ENCODE results near the gene ADAP1.

GRCh38 chr7:884191-885003 is 70.1 kb downstream of the ADAP1 start:
- TF ChIP-seq CTCF (IDR thresholded peaks at IDR 0.05) = no peak
- TF ChIP-seq POLR2A (IDR thresholded peaks at IDR 0.05; ENCODE audit: low read depth) = no peak
